Activated T-helper 1 cell treated with Interleukin-2 at 50 U/mL for 16 hours (primary cell): ENCODE data around the gene PPP1R9A.
"Not testable (repeated sequence)": the region's sequence is repeated elsewhere in the genome, so short reads cannot be mapped to it uniquely, and the experiment has no call there.

Experiments used
- DNase-seq: peaks from one replicate; pipeline ENCODE4 v3.0.0-alpha.2; 2020; ENCODE audit warnings: low read depth

Gene PPP1R9A

DNA sequence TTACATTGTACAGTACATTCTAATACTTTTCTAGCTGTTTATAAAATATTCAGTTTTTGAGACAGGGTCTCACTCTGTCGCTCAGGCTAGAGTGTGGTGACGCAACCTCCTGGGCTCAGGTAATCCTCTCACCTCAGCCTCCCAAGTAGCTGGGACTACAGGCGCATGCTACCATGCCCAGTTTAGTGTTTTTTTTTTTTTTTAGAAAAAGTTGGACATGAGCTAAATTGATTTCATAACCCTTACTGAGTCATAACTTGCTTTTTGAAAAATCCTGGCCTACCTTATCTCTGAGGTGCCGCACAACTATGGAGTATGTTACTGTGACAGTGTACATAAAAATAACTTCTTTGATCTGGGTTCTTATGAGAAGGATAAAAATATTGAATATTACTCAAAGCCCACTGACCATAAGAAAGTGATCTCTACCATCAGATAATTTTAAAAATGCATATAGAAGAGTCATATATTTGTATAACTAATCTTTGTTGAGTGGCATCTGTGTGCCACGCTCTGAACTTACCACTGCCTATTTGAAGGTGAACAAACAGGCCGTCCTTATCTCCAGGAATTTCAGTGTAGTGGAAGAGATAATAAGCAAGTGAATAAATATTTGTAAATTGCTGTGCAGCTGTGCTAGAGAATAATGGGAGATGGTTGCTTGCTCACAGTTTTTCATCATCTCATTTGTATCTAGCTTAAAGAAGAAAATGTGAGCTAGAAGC, 73.2 kb downstream of the PPP1R9A start:
- no peak for DNase-seq

DNA sequence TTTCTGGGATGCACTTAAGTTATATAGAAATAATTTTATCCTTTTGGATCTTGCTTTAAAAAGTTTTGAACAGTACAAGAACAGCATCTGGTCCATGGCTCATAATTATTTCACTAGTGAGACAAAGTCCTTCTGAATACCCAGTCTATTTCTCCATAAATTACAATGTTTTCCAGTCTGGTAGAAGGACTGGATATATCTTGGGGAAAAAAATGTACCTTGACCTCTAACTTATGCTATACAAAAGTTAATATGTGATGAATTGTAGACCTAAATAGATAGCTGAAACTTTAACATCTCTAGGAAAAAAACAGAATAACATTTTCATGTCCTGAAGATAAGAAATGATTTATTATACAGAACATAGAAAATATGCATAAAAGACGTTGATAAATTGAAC, 88.5 kb downstream of the PPP1R9A start:
- no peak for DNase-seq

DNA sequence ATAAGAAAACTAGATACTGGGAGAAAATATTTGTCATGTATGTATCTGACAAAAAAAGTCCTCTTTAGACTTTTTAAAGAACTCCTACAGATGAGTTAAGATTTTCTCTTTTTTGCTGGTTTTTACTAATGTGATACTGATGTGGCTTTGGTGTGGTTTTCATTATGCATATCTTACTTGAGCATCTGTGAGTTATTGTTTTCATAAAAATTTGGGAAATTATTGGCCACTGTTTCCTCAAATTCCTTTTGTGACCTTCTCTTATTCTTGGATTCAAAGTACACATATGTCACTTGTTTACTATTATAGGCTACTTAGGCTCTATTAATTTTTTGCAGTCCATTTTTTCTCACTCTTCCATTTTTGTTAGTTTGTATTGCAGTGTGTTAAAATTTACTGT, 89.0 kb downstream of the PPP1R9A start:
- no peak for DNase-seq

DNA sequence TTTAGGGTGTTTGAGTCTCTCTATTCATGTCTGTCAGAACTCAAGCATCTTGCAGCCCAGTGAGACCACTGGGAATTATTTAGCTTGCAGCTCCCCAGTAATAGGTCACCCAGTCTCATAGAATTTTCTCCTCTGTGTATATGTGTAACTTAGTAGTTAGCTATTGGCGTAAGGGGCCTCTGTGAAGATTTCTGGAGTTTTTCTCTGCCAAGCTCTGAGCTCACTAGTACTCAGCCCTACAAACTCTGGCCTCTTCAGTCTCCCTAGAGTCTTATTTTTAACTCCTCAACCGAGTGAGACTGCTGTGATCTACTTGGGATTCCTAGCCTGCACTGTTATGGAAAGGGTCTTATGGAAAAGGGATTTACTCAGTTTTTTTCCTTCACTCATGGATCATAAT, 90.2 kb downstream of the PPP1R9A start:
- no peak for DNase-seq

DNA sequence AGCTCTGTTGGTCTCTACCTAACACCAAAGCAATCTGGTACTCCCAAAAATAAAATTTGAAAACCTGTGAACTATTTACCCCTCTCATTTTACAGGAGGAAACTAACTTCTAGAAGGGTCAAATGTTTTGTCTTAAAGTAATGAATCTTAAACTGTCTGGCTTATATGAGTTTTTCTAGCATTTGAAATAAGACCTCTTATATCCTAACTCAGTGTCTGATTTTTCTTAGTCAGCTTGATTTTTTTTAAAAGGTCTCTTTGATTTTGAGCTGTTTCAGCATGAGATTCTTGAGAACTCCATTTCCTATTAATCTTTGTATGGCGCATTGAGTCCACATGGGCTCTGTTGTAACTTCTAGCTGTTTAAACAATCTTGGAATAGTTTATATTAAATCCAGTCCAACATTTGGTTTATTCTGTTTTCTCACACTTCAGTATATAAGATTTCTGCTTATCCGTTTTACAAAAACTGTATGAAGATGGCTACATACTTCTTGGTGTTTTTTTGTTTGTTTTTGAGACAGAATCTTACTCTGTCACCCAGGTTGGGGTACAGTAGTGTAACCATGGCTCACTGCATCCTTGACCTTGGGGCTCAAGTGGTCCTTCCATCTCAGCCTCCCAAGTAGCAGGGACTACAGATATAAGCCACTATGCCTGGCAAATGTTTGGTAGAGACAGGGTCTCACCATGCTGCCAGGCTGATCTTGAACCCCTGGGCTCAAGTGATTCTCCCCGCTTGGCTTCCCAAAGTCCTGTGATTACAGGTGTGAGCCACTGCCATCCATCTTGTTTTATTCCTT, 91.1 kb downstream of the PPP1R9A start:
- DNase-seq = no peak

DNA sequence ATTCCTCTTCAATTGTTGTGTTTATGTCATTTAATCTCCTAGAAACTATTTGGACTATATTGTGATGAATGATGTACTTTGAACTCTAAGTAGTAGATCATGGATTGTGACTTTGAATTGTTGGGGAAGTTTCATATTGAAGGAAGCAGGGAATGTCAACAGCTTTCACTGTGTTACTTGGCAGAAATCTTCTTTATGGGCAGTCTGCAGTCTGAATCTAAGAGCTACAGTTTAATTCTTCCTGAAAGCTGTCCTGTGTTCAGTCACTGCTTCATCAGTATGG, 91.6 kb downstream of the PPP1R9A start:
- DNase-seq = no peak

DNA sequence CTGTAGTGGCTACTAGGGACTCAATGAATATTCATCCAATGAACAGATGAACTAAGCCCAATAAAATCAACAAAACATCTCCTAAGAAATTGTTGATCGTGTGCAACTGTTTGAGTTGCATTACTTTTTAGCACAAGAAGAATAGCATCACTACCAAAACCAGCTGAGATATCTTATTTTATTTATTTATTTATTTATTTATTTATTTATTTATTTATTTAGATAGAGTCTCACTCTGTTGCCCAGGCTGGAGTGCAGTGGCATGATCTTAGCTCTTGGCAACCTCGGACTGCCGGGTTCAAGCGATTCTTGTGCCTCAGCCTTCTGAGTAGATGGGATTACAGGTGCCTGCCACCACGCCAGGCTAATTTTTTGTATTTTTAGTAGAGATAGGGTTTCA, 92.2 kb downstream of the PPP1R9A start:
- DNase-seq = not testable (repeated sequence)

DNA sequence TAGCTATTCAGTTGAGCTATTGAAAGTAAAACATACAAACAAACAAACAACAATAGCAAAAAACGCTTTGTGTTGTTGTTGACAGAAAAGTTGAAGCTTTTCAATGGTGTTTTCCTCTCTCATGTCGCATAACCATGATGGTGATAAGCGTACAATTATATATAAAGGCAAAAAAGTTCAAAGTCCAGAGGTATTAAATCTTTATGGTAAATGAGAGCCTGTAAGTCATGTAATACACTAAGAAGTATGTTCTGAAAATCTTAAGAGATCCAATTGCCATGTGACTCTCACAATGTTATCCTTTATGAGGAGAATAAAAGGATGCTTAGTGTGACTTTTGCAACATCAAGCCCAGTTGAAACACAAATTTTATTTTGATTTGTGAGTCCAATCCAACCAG, 93.9 kb downstream of the PPP1R9A start:
- no peak for DNase-seq

DNA sequence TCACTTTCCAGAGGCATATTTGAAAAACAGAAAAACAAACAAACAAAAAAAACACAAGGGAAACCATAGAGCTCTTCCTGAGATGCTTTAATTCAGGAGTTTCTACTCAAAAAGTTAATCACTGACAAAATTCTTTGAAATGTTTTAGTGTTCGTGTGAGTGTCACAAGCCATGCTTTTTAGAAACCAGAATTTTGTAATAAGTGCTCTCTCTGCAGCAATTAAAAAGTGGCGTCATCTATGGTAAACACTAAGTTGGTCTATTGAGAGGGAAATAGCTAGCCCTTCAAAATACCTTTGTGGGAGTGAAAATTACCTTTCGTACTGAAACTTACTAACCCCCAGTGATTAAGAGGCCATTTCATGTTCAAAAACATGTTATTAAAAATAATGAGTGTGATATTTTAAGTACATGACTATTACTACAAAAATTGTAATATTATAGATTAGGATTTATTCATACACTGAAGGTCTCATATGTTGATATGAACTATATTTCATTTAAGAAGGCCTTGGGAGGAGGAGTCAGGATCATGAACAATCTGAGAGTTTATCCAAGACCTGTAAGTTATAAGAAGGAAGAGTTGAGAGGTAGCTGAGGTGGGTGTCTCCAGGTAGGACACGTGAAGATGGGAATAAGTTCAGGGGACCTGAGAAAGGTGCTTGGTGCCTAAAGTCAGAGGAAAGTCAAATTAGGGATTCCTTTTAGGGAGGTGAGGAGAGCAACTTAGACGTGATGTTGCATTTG, 94.6 kb downstream of the PPP1R9A start:
- DNase-seq = no peak

DNA sequence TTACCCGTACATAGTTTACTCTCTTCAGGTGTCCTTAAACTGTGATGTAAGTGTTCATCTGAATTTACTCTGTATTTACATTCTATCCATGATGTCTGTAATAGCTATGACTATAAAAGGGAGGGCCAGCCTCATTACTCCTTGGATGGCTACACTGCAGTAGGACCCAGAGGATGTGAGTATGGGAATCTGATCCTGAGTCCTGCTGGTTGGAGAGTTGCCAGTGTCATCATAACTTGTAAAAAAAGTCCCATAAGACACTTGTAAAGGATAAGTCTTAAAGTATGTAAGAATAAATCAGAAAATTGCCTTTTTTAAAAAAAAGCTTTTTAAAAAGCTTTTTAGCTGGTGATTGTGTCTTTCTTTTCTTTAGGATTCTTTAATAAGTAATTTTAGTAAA, 95.4 kb downstream of the PPP1R9A start:
- DNase-seq = no peak

DNA sequence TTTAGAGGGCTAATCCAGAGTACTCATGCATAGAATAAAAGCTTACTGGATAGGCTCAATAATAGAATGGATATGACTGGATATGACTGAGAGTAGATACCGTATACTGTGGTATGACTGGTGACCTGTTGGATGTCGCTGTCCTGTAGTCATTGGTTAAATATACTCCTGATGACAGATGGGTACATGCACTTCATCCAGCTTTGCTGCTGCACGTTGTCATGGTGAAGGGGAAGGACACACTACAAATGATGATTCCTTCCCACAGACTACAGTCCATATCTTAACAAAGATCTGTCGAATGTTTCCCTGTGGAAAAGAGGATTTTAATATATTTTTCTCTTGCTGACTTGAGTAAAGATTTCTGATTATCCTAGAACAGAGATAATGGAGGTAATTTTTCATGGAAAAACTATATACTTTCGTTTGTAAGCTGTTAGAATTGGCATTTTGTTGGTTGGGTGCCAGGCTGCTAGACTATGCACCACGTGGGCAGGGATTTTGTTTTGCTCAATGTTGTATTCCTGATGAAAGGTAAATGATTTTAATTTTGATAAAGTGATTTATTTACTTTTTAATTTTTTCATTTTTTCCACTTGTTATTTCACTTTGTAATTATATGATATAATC, 97.3 kb downstream of the PPP1R9A start:
- DNase-seq = no peak

DNA sequence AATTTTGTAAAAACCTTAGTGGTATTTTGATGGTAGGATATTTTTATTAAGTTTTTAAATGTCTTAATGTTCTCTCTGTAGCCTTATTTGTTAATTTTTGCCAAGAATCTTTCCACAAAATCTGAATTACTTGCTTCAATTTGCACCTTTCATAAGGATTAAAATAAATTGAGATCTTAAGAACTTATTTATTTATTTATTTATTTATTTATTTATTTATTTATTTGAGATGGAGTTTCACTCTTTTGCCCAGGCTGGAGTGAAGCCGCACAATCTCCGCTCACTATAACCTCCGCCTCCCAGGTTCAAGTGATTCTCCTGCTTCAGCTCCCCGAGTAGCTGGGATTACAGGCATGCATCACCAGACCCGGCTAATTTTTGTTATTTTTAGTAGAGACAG, 98.6 kb downstream of the PPP1R9A start:
- DNase-seq = no peak

DNA sequence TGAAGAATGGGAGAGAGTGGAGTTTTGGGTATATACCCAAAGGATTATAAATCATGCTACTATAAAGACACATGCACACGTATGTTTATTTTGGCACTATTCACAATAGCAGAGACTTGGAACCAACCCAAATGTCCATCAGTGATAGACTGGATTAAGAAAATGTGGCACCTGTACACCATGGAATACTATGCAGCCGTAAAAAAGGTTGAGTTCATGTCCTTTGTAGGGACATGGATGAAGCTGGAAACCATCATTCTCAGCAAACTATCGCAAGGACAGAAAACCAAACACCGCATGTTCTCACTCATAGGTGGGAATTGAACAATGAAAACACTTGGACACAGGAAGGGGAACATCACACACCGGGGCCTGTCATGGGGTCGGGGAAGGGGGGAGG, 101.4 kb downstream of the PPP1R9A start:
- not testable (repeated sequence) for DNase-seq

DNA sequence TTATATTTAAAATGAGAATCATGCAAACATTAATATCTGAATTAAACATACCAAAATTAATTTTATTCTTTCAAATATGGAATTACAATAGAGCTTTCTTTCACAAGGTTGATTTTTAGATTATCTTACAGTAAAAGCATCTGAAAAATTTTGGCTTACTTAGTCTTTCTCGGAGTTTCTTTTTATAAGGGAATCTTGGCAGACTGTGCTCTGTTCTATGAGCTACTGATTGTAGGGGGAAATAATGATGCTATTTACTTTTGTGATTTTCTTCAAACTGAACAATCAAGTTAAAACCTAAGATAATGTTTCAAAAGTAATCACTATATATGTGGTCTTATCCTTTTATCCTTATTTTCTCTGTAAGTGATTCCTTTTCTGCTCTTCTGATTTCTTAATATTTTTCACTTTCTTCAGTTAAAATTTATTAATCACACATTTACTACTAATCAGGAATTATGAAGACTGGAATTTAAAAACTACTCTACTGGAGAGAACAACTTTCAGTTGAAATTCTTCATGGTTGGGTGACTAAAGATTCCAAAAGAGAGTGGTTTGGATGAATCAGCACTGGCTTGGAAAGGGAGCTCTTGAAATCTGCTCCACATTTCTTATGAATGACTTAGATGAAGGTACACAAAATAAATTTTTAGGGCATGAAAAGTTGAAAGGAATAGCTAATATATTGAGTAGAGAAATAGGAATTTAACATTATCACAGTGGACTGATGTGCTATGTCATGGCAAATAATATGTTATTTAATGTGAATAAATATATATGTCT, 103.9 kb downstream of the PPP1R9A start:
- no peak for DNase-seq

DNA sequence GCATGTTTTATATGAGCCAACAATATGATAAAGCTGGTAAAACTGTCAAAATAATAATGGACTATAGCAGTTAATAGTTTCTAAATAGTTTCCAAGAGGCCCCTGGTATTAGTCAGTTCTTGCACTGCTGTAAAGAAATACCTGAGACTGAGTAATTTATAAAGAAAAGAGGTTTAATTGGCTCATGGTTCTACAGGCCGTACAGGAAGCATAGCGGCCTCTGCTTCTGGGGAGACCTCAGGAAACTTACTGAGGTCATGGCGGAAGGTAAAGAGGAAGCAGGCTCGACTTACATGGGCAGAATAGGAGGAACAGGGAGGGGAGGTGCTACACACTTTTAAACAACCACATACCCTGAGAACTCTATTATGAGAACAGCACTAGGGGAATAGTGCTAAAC, 104.6 kb downstream of the PPP1R9A start:
- DNase-seq = no peak

DNA sequence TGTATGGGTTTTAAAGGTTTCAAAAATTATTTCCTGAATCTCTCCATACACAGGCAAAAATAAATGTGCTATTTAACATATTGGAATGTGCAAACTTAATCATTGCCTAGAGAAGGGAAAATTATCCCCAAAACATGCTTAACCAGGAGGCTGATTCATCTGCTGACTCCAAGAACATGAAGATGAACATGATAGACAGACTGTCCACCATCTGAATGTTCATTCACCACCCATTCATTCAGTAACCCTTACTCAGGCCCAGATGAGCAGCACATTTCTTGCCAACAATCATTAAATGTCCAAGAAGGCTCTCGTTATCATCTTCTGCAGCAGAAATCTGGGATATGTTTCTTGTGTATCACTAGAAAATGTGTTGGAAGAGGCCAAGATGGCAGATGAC, 110.6 kb downstream of the PPP1R9A start:
- no peak for DNase-seq

DNA sequence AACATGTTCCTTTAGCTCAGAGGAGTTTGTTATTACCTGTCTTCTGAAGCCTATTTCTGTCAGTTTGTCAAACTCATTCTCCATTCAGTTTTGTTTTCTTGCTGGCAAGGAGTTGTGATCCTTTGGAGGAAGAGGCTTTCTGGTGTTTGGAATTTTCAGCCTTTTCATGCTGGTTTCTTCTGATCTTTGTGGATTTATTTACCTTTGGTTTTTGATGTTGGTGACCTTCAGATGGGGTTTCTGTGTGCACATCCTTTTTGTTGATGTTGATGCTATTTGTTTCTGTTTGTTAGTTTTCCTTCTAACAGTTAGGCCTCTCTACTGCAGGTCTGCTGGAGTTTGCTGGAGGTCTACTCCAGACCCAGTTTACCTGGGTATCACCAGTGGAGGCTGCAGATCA, 118.6 kb downstream of the PPP1R9A start:
- no peak for DNase-seq

DNA sequence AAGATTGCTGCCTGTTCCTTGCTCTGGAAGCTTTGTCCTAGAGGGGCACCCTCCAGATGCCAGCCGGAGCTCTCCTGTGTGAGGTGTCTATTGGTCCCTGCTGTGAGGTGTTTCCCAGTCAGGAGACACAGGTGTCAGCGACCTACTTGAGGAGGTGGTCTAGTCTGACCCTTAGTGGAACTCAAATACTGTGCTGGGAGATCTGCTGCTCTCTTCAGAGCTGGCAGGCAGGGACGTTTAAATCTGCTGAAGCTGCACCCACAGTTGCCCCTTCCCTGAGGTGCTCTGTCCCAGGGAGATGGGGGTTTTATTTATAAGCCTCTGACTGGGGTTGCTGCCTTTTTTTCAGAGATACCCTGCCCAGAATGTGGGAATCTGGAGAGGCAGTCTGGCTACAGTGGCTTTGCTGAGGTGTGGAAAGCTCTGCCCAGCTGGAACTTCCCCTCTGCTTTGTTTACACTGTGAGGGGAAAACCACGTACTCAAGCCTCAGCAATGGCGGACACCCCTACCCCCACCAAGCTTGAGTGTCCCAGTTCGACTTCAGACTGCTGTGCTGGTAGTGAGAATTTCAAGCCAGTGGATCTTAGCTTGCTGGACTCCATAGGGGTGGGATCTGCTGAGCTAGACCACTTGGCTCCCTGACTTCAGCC, 119.2 kb downstream of the PPP1R9A start:
- no peak for DNase-seq

DNA sequence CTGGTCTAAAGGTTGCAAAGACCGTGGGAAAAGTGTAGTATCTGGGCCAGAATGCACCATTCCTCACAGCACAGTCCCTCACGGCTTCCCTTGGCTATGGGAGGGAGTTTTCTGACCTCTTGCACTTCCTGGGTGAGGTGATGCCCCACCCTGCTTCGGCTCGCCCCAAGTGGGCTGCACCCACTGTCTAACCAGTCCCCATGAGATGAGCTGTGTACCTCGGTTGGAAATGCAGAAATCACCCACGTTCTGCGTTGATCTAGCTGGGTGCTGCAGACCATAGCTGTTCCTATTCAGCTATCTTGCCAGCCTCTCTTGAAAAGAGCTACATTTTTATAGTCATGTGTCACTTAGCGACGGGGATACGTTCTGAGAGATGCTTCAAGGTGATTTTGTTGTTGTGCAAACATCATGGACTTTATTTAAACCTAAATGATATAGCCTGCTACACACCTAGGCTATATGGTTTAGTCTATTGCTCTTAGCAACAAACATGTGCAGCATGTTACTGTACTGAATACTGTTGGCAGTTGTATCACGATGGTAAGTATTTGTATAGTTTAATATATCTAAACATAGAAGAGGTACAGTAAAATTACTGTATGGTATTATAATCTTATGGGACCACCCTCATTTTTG, 120.0 kb downstream of the PPP1R9A start:
- DNase-seq = no peak

DNA sequence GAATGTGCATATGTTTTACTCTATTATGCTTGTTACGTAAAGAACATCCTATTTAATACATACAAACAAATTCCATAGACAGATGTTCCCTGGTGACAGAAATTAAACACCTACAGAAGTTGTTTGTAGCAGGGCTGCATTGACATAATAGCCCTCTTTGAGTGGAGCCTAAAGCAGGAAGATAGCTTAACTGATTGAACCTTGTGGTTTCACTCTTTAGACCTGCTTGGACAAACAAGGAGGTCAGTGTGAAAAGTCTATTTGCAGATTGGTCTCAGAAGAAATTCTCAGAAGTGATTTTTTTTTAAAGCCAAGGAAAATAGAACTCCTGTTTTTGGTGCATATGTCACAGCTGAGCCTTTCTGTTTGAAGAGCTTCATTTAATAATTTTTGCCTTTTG, 121.3 kb downstream of the PPP1R9A start:
- DNase-seq = no peak

DNA sequence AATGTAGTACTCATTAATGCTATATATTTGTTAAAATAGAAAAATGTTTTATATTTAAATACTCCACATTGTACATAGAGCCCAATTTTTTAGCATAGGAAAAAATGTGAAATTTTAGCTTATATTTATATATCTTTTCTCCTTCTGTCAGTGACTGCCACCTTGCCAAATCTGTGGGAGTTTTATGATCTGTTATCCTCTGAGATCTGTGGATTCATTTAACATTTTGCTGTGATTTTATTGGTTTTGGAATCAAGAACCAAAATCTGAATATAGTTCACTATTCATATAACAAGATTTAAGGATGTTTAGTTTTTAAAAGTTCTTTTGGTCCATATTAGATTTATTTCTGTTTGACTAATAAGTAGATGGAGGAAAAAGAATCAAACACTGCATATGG, 127.9 kb downstream of the PPP1R9A start:
- DNase-seq = no peak
